HG03439 (cell line): Measurements from ENCODE around the gene PPARGC1A.

Experiments
- ATAC-seq: cut with Tn5 transposase; IDR thresholded peaks from one replicate; pipeline ENCODE4 v1.9.1; 2021; ENCODE audit warnings: mild to moderate bottlenecking, moderate library complexity; ENCODE audit not compliant: unreplicated experiment

PPARGC1A gene

GRCh38 chr4:23774909-23775308 is 114.9 kb downstream of the PPARGC1A start:
- no peak for ATAC-seq

GRCh38 chr4:23773884-23774636 is 115.8 kb downstream of the PPARGC1A start:
- no peak for ATAC-seq

GRCh38 chr4:23770011-23770410 is 119.8 kb downstream of the PPARGC1A start:
- ATAC-seq, result no peak

- ATAC-seq, result no peak
Measured at GRCh38 chr4:23769406-23769805, 120.4 kb downstream of the PPARGC1A start.

- no peak for ATAC-seq
Measured at GRCh38 chr4:23768541-23768940, 121.3 kb downstream of the PPARGC1A start.

GRCh38 chr4:23766344-23766743 is 123.5 kb downstream of the PPARGC1A start:
- no peak for ATAC-seq

GRCh38 chr4:23763559-23763958 is 126.3 kb downstream of the PPARGC1A start:
- no peak for ATAC-seq

- no peak for ATAC-seq
Measured at GRCh38 chr4:23762551-23762950, 127.3 kb downstream of the PPARGC1A start.

GRCh38 chr4:23759066-23759465 is 130.8 kb downstream of the PPARGC1A start:
- no peak for ATAC-seq

GRCh38 chr4:23754688-23755087 is 135.2 kb downstream of the PPARGC1A start:
- ATAC-seq, result no peak

- ATAC-seq, result no peak
Measured at GRCh38 chr4:23750125-23750524, 139.7 kb downstream of the PPARGC1A start.

GRCh38 chr4:23747281-23747735 is 142.5 kb downstream of the PPARGC1A start:
- ATAC-seq, result no peak

- no peak for ATAC-seq
Measured at GRCh38 chr4:23746672-23747071, 143.2 kb downstream of the PPARGC1A start.

GRCh38 chr4:23746027-23746426 is 143.8 kb downstream of the PPARGC1A start:
- ATAC-seq, result no peak

GRCh38 chr4:23745377-23745776 is 144.5 kb downstream of the PPARGC1A start:
- no peak for ATAC-seq
